Measurements from ENCODE around the gene CHST15. TPM values are rescaled to one million over a fixed set of nuclear protein-coding genes. Genes with fewer than 3 reads are reported as not detected.

Gene CHST15
- total RNA-seq, 1 experiment from 2014 or later, result 17.1 TPM

DNA sequence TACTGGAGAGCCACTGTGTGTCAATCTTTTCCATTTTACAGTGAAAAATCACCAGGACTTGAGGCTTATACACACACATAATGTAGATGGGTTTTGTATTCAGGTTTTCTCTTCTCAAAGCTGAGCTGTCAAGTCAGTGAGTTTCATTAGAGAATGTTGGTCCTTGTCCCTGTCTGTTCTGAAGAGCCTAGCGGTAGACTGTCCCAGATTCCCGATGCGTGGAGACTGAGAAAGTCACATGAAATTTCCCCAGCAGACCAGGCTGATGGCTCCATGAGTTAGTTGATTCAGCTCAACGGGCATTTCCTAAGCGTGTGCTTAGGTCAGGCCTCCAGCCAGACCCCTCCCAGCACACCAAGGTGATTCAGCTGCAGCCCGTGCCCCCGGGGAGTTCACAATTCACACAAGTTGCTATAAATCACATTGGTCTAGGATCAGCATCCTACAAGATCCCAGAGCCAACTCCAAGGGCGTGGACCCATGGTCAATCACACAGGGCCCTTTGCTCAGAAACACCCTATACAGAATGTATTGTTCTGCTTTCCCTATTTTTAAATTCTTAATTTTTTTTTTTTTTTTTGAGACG lies 17.2 kb downstream of the CHST15 start:
- Histone ChIP-seq H4K20me1 (ENCODE audit: low read length) (no peaks in the 10 kb centered on the region), H2AFZ (ENCODE audit: low read length) (no peak overlapping the region), H3K4me1 (ENCODE audit: insufficient read depth, low read length) (no peaks in the 10 kb centered on the region), H3K9me3 (ENCODE audit: low read length) (no peaks in the 10 kb centered on the region), H3K79me2 (ENCODE audit: low read length) (peaks cover 32% of the 10 kb centered on the region), H3K4me2 (ENCODE audit: low read length) (no peak overlapping the region), H3K9me2 (replicated peaks; ENCODE audit: low read length) (no peaks in the 10 kb centered on the region), H3K27ac (ENCODE audit: low read length) (no peak overlapping the region), H3F3A (ENCODE audit: low read length, unreplicated experiment) (no peaks in the 10 kb centered on the region), H3K4me3 (ENCODE audit: low read length) (no peak overlapping the region), H3K27me3 (ENCODE audit: low read length) (no peaks in the 10 kb centered on the region), H3K36me3 (ENCODE audit: low read depth, low read length) (no peaks in the 10 kb centered on the region), H3K9ac (ENCODE audit: low read length) (no peak overlapping the region)
- ATAC-seq (no peak), DNase-seq (no peak)
- ChIA-PET POLR2A (ENCODE audit: unreplicated experiment) (no interaction called here), CTCF (no interaction called here)
- intact Hi-C loops (cut with micrococcal nuclease), result no loop called here
- no peak for TF ChIP-seq EZH2 (IDR thresholded peaks at IDR 0.05; ENCODE audit: low read length, unreplicated experiment)
- no peak for TF ChIP-seq EZH2phosphoT487 (IDR thresholded peaks at IDR 0.05; ENCODE audit: borderline replicate concordance, low read length)
- TF ChIP-seq, protein P1, sequence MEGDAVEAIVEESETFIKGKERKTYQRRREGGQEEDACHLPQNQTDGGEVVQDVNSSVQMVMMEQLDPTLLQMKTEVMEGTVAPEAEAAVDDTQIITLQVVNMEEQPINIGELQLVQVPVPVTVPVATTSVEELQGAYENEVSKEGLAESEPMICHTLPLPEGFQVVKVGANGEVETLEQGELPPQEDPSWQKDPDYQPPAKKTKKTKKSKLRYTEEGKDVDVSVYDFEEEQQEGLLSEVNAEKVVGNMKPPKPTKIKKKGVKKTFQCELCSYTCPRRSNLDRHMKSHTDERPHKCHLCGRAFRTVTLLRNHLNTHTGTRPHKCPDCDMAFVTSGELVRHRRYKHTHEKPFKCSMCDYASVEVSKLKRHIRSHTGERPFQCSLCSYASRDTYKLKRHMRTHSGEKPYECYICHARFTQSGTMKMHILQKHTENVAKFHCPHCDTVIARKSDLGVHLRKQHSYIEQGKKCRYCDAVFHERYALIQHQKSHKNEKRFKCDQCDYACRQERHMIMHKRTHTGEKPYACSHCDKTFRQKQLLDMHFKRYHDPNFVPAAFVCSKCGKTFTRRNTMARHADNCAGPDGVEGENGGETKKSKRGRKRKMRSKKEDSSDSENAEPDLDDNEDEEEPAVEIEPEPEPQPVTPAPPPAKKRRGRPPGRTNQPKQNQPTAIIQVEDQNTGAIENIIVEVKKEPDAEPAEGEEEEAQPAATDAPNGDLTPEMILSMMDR (conservative IDR thresholded peaks at IDR 0.05; ENCODE audit: low read depth, low read length), result no peak
- no TSS peak for BruUV-seq (replicated peaks)

DNA sequence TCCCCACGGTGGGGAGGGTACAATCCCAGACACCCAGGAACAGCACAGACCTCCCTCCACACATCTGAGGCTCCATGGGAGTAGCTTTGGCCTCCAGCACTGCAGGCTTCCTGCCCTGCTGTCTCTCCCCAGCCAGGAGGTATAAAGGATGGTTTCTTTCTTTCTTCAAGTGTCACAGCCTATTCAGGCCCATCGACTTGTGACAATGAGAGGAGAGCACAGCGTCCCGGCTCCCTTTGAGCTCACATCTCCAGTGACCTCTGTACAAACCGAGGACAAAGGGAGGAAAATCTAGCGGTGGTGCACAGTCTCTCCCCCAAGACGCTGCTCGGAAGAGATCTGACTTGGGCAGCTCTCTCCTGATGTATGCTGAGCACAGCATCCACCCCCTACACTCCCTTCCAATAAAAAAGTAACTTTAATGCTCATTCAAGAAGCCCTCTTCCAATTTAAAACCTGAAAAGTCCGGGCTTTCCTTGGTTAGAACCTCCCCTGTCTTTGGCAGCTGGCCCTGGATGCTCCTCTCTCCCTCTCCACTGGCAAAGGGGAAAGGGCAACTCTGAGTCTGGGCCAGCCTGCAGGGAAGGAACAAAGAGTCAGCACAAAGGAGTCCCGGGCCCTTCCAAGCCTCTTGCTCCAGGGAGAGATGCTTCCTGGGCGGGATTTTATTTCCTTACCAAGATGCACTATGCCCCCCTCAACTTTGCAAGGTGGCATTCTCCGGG lies 18.0 kb downstream of the CHST15 start:
- POLR2A ChIA-PET (ENCODE audit: unreplicated experiment), result no interaction called here

More for the DNA sequence above, 18.0 kb downstream of the CHST15 start:
- CTCF ChIA-PET, result no interaction called here
- DNase-seq (no peak), ATAC-seq (no peak)
- Histone ChIP-seq H4K20me1 (ENCODE audit: low read length) (no peaks in the 10 kb centered on the region), H3K9ac (ENCODE audit: low read length) (no peak overlapping the region), H3K27ac (ENCODE audit: low read length) (no peak overlapping the region), H3K9me2 (replicated peaks; ENCODE audit: low read length) (no peaks in the 10 kb centered on the region), H3K27me3 (ENCODE audit: low read length) (no peaks in the 10 kb centered on the region), H3K36me3 (ENCODE audit: low read depth, low read length) (no peaks in the 10 kb centered on the region), H3K4me1 (ENCODE audit: insufficient read depth, low read length) (no peaks in the 10 kb centered on the region), H3K4me2 (ENCODE audit: low read length) (no peak overlapping the region), H2AFZ (ENCODE audit: low read length) (no peak overlapping the region), H3K9me3 (ENCODE audit: low read length) (no peaks in the 10 kb centered on the region), H3F3A (ENCODE audit: low read length, unreplicated experiment) (no peaks in the 10 kb centered on the region), H3K4me3 (ENCODE audit: low read length) (no peak overlapping the region), H3K79me2 (ENCODE audit: low read length) (peaks cover 27% of the 10 kb centered on the region)
- intact Hi-C loops (cut with micrococcal nuclease), result no loop called here
- no peak for TF ChIP-seq EZH2phosphoT487 (IDR thresholded peaks at IDR 0.05; ENCODE audit: borderline replicate concordance, low read length)
- TF ChIP-seq EZH2 (IDR thresholded peaks at IDR 0.05; ENCODE audit: low read length, unreplicated experiment), result no peak
- TF ChIP-seq, protein P1 (conservative IDR thresholded peaks at IDR 0.05; ENCODE audit: low read depth, low read length), result no peak
- BruUV-seq (replicated peaks), result no TSS peak

Data from PC-3 (cell line).